CD14-positive monocyte (primary cell): ENCODE data around the gene MYH16. TPM values are rescaled to one million over a fixed set of nuclear protein-coding genes. Genes with fewer than 3 reads are reported as not detected.
"Not testable (repeated sequence)": the region's sequence is repeated elsewhere in the genome, so short reads cannot be mapped to it uniquely, and the experiment has no call there.

ENCODE experiments used
- DNase-seq, 3 donors: peaks; one replicate each; pipeline ENCODE4 v3.0.0-alpha.2; 2011 to 2022
- H2AFZ ChIP-seq: 2 replicates; pipeline ENCODE4 v1.6.0; 2012; ENCODE audit warnings: mild to moderate bottlenecking, low read depth, low read length, inconsistent platforms; ENCODE audit not compliant: insufficient read depth, poor library complexity, severe bottlenecking
- H3K27ac ChIP-seq, 2 donors: 1 replicate in 1 of 2; 2 replicates in 1 of 2; pipeline ENCODE4 v1.5.1; 2012 to 2013; ENCODE audit warnings: low read length in 2 of 2, control low read depth in 1 of 2, inconsistent platforms in 1 of 2, low read depth in 1 of 2, mild to moderate bottlenecking in 1 of 2
- H3K27me3 ChIP-seq, 2 donors: one replicate each; pipeline versions ENCODE4 v1.6.0 to v1.6.1; 2011 to 2013; ENCODE audit warnings: low read length in 2 of 2; ENCODE audit not compliant: control insufficient read depth in 2 of 2, insufficient read depth in 2 of 2
- H3K36me3 ChIP-seq, 2 donors: replicated peaks in 1 of 2; 1 replicate in 1 of 2; 2 replicates in 1 of 2; pipeline versions ENCODE4 v1.5.1 to v1.6.1; 2012 to 2013; ENCODE audit warnings: low read length in 2 of 2, control low read depth in 1 of 2, inconsistent platforms in 1 of 2, mild to moderate bottlenecking in 1 of 2; ENCODE audit not compliant: insufficient read depth in 2 of 2, control insufficient read depth in 1 of 2
- H3K4me1 ChIP-seq, 2 donors: 1 replicate in 1 of 2; 2 replicates in 1 of 2; pipeline versions ENCODE4 v1.5.1 to v1.6.1; 2012 to 2013; ENCODE audit warnings: low read length in 2 of 2, control low read depth in 1 of 2, inconsistent platforms in 1 of 2, mild to moderate bottlenecking in 1 of 2, moderate library complexity in 1 of 2; ENCODE audit not compliant: insufficient read depth in 2 of 2, control insufficient read depth in 1 of 2
- H3K4me2 ChIP-seq: replicated peaks from 2 replicates; pipeline ENCODE3; 2012; ENCODE audit warnings: low read length, moderate library complexity, mild to moderate bottlenecking; ENCODE audit not compliant: poor library complexity, severe bottlenecking; ENCODE audit errors: extremely low read depth
- H3K4me3 ChIP-seq, 3 experiments: fragments of 200-600 bp in 1 of 3; sonication (generic) in 1 of 3; replicated peaks in 1 of 3; 1 replicate in 2 of 3; 2 replicates in 1 of 3; pipeline ENCODE4 v1.5.1; 2011 to 2013; ENCODE audit warnings: low read length in 3 of 3, mild to moderate bottlenecking in 3 of 3, control low read depth in 2 of 3, low read depth in 2 of 3, inconsistent platforms in 1 of 3, moderate library complexity in 1 of 3
- H3K79me2 ChIP-seq: 2 replicates; pipeline ENCODE4 v1.6.0; 2012; ENCODE audit warnings: mild to moderate bottlenecking, control low read depth, inconsistent platforms, low read length, moderate library complexity; ENCODE audit not compliant: insufficient read depth
- H3K9ac ChIP-seq: 2 replicates; pipeline ENCODE4 v1.6.0; 2017; ENCODE audit warnings: low read length, mild to moderate bottlenecking; ENCODE audit not compliant: insufficient read depth, poor library complexity, severe bottlenecking
- H3K9me3 ChIP-seq, 2 donors: replicated peaks in 1 of 2; 1 replicate in 1 of 2; 2 replicates in 1 of 2; pipeline versions ENCODE4 v1.5.1 to v1.6.1; 2012 to 2013; ENCODE audit warnings: low read length in 2 of 2, control low read depth in 1 of 2; ENCODE audit not compliant: control insufficient read depth in 1 of 2, insufficient read depth in 1 of 2
- H4K20me1 ChIP-seq: 2 replicates; pipeline ENCODE4 v1.6.0; 2012; ENCODE audit warnings: mild to moderate bottlenecking, low read length, control low read depth, moderate library complexity; ENCODE audit not compliant: insufficient read depth
- H3K27ac Mint-ChIP-seq, 7 donors: one replicate each; pipeline ENCODE4 v1.8.0; 2020; ENCODE audit warnings: mild to moderate bottlenecking in 7 of 7, mixed read lengths in 7 of 7, moderate library complexity in 6 of 7, inconsistent platforms in 2 of 7
- H3K27me3 Mint-ChIP-seq, 3 donors: one replicate each; pipeline ENCODE4 v1.8.0; 2021 to 2022; ENCODE audit warnings: low read depth in 3 of 3, mild to moderate bottlenecking in 3 of 3, mixed read lengths in 3 of 3, moderate library complexity in 3 of 3, inconsistent platforms in 1 of 3
- H3K36me3 Mint-ChIP-seq, 2 donors: one replicate each; pipeline ENCODE4 v1.8.0; 2020; ENCODE audit warnings: mixed read lengths in 2 of 2, inconsistent platforms in 1 of 2, mild to moderate bottlenecking in 1 of 2
- H3K4me1 Mint-ChIP-seq: one replicate; pipeline ENCODE4 v1.8.0; 2020; ENCODE audit warnings: mild to moderate bottlenecking, mixed read lengths
- H3K4me3 Mint-ChIP-seq, 2 donors: one replicate each; pipeline ENCODE4 v1.8.0; 2020; ENCODE audit warnings: mild to moderate bottlenecking in 2 of 2, mixed read lengths in 2 of 2, moderate library complexity in 1 of 2
- H3K9me3 Mint-ChIP-seq, 7 donors: one replicate each; pipeline ENCODE4 v1.8.0; 2020 to 2022; ENCODE audit warnings: mixed read lengths in 7 of 7, mild to moderate bottlenecking in 6 of 7, moderate library complexity in 6 of 7, inconsistent platforms in 2 of 7
- CTCF ChIP-seq: fragments of 200-600 bp; IDR thresholded peaks from one replicate; pipeline ENCODE4 v1.8.0; 2022; ENCODE audit warnings: antibody characterized with exemption, mild to moderate bottlenecking
- WGBS: methylation state at CpG from one replicate; pipeline ENCODE4 v1.1.5; 2013; ENCODE audit warnings: missing lambda C conversion rate; ENCODE audit not compliant: insufficient coverage; 5-methylcytosine and 5-hydroxymethylcytosine counted together
- intact Hi-C, 2 donors: fragments of 100-400 bp; cut with micrococcal nuclease; formaldehyde crosslinking; loops; one replicate each; pipeline versions ENCODE4 v1.15.0 to v1.15.1; 2023
- polyA plus RNA-seq, 3 donors: library from polyadenylated mRNA; depleted of rRNA in 1 of 3; unstranded in 2 of 3; stranded (reverse) in 1 of 3; fragments of 300-500 nt in 2 of 3; fragments of >200 nt in 1 of 3; fragmentation: Illumina TruSeq in 2 of 3; gene quantifications; 1 replicate in 2 of 3; 2 replicates in 1 of 3; pipeline ENCODE4 v1.2.3, GENCODE V29; 2012 to 2021

MYH16 gene
- polyA plus RNA-seq, 3 donors: not detected

GRCh38 chr7:99234185-99234584, 38.5 kb upstream of the MYH16 start:
- Histone ChIP-seq H3K27me3 (no peaks in the 10 kb centered on the region), H3K9me3 (no peaks in the 10 kb centered on the region), H3K4me2 (no peak overlapping the region), H3K79me2 (no peaks in the 10 kb centered on the region), H3K9ac (no peak overlapping the region), H2AFZ (no peak overlapping the region), H3K4me3 (no peak overlapping the region), H4K20me1 (no peaks in the 10 kb centered on the region), H3K36me3 (no peaks in the 10 kb centered on the region), H3K4me1 (no peaks in the 10 kb centered on the region), H3K27ac (no peak overlapping the region)
- intact Hi-C loops: no loop called here
- Mint-ChIP-seq H3K4me1 (no peaks in the 10 kb centered on the region), H3K27ac (no peak overlapping the region), H3K27me3 (peaks cover 0 to 5% (median 0%) of the 10 kb centered on the region in 3 donors), H3K36me3 (no peaks in the 10 kb centered on the region), H3K4me3 (no peak overlapping the region), H3K9me3 (peaks cover 0 to 5% (median 0%) of the 10 kb centered on the region in 7 donors)
- 96% methylated on average over 4 of the region's 9 CpGs for WGBS
- no peak for TF ChIP-seq CTCF
- DNase-seq: no peak

- H3K9ac ChIP-seq: no peak overlapping the region
- Mint-ChIP-seq H3K36me3 (no peaks in the 10 kb centered on the region), H3K27me3 (peaks cover 2 to 7% (median 3%) of the 10 kb centered on the region in 3 donors), H3K4me3 (no peak overlapping the region), H3K9me3 (peaks cover 0 to 5% (median 2%) of the 10 kb centered on the region in 7 donors), H3K27ac (no peak overlapping the region), H3K4me1 (no peaks in the 10 kb centered on the region)
- no peaks in the 10 kb centered on the region for H3K79me2 ChIP-seq
- 96% methylated on average over 8 of the region's 12 CpGs for WGBS
- H3K27me3 ChIP-seq: no peaks in the 10 kb centered on the region
- no peak overlapping the region for H3K27ac ChIP-seq
- no peaks in the 10 kb centered on the region for H4K20me1 ChIP-seq
- no peak overlapping the region for H3K4me3 ChIP-seq
- H3K36me3 ChIP-seq: no peaks in the 10 kb centered on the region
- H3K9me3 ChIP-seq: no peaks in the 10 kb centered on the region
- intact Hi-C loops: no loop called here
- H3K4me2 ChIP-seq: no peak overlapping the region
- DNase-seq: no peak
- TF ChIP-seq CTCF: no peak
- no peaks in the 10 kb centered on the region for H3K4me1 ChIP-seq
- H2AFZ ChIP-seq: no peak overlapping the region
Observed at GRCh38 chr7:99235925-99236324, 36.7 kb upstream of the MYH16 start.

- H3K9me3 Mint-ChIP-seq, H3K4me3 ChIP-seq, H3K79me2 ChIP-seq, H3K36me3 Mint-ChIP-seq, H4K20me1 ChIP-seq, H3K36me3 ChIP-seq, DNase-seq, H3K4me3 Mint-ChIP-seq, H3K4me2 ChIP-seq, intact Hi-C loops, H3K4me1 Mint-ChIP-seq, H3K4me1 ChIP-seq, H3K9ac ChIP-seq, H3K27ac ChIP-seq, H3K27me3 ChIP-seq, H3K27me3 Mint-ChIP-seq, H3K9me3 ChIP-seq, H2AFZ ChIP-seq: not testable (repeated sequence)
- no CpG with 5 or more reads among the region's 1 CpG for WGBS
- H3K27ac Mint-ChIP-seq: peak overlapping the region in 1 of 7 donors; percentile 17
Observed at GRCh38 chr7:99237876-99238275, 34.8 kb upstream of the MYH16 start.
